B cell (primary cell): ENCODE data around the gene SLC38A5.

Source experiments
- CTCF ChIP-seq: fragments of 200-600 bp; IDR thresholded peaks from one replicate; pipeline ENCODE4 v1.8.0; 2022; ENCODE audit warnings: antibody characterized with exemption, mild to moderate bottlenecking
- EZH2 ChIP-seq: IDR thresholded peaks from 2 replicates; pipeline ENCODE4 v1.6.1; 2012; ENCODE audit warnings: borderline replicate concordance, low read depth, mild to moderate bottlenecking, moderate library complexity, low read length; ENCODE audit not compliant: insufficient read depth, poor library complexity, severe bottlenecking

- TF ChIP-seq CTCF (no peak), EZH2 (no peak)
Measured at GRCh38 chrX:48480142-48480541, 10.1 kb upstream of the SLC38A5 start.
